ENCODE measurements around the gene POLR2J3. TPM values are rescaled to one million over a fixed set of nuclear protein-coding genes. Genes with fewer than 3 reads are reported as not detected.
"Not testable (repeated sequence)": the region's sequence is repeated elsewhere in the genome, so short reads cannot be mapped to it uniquely, and the experiment has no call there.

Gene POLR2J3
- total RNA-seq, 2 donors from 2014 or later, result 19.2 to 32.9 TPM

GRCh38 chr7:102527822-102528793, 44.3 kb downstream of the POLR2J3 start:
- H3K9me3 ChIP-seq; H3K27ac ChIP-seq; H3K36me3 ChIP-seq; H3K27me3 ChIP-seq; intact Hi-C loops (cut with DNase I); H3K9ac ChIP-seq (ENCODE audit: low read depth in 2 of 2, low read length in 2 of 2); H3K4me1 ChIP-seq; DNase-seq; H3K4me3 ChIP-seq: not testable (repeated sequence)

- DNase-seq; H3K36me3 ChIP-seq; intact Hi-C loops (cut with DNase I); H3K9me3 ChIP-seq; H3K4me1 ChIP-seq; H3K4me3 ChIP-seq; H3K9ac ChIP-seq (ENCODE audit: low read depth in 2 of 2, low read length in 2 of 2); H3K27ac ChIP-seq; H3K27me3 ChIP-seq: not testable (repeated sequence)
These were observed 45.2 kb downstream of the POLR2J3 start for GRCh38 chr7:102527182-102527581.

GRCh38 chr7:102524803-102525202, 47.6 kb downstream of the POLR2J3 start:
- H3K36me3 ChIP-seq; H3K9me3 ChIP-seq; H3K4me1 ChIP-seq; intact Hi-C loops (cut with DNase I); H3K27ac ChIP-seq; H3K4me3 ChIP-seq; H3K9ac ChIP-seq (ENCODE audit: low read depth in 2 of 2, low read length in 2 of 2); H3K27me3 ChIP-seq; DNase-seq: not testable (repeated sequence)

- H3K36me3 ChIP-seq; H3K27me3 ChIP-seq; DNase-seq; intact Hi-C loops (cut with DNase I); H3K9me3 ChIP-seq; H3K27ac ChIP-seq; H3K9ac ChIP-seq (ENCODE audit: low read depth in 2 of 2, low read length in 2 of 2); H3K4me3 ChIP-seq; H3K4me1 ChIP-seq: not testable (repeated sequence)
These were observed 51.6 kb downstream of the POLR2J3 start for GRCh38 chr7:102520797-102521196.

GRCh38 chr7:102517550-102518147, 54.7 kb downstream of the POLR2J3 start, which contains the start of gene RASA4B:
TSS of gene RASA4B (minus strand) at chr7:102517777. CDS start at chr7:102517710, 67 bp downstream.
- H3K36me3 ChIP-seq; H3K9me3 ChIP-seq; intact Hi-C loops (cut with DNase I); H3K4me1 ChIP-seq; H3K9ac ChIP-seq (ENCODE audit: low read depth in 2 of 2, low read length in 2 of 2); H3K27me3 ChIP-seq; H3K27ac ChIP-seq; DNase-seq; H3K4me3 ChIP-seq: not testable (repeated sequence)

Other genes starting within 250 kb of the POLR2J3 start
- not detected for gene SPDYE6, start 216.1 kb downstream of the POLR2J3 start, total RNA-seq
- 10 to 100 TPM; 15.1 to 19.4 TPM for gene PRKRIP1, start 176.2 kb downstream of the POLR2J3 start, total RNA-seq
- gene ORAI2, start 139.0 kb downstream of the POLR2J3 start, total RNA-seq, result 1 to 10 TPM; 3.3 to 5.5 TPM
- 10 to 100 TPM in 1 of 2 donors, 1 to 10 TPM in 1; 9.7 to 14.1 TPM for gene ALKBH4, start 107.7 kb downstream of the POLR2J3 start, total RNA-seq
- gene LRWD1, start 107.6 kb downstream of the POLR2J3 start, total RNA-seq, result 10 to 100 TPM; 11.4 to 19.6 TPM
- gene POLR2J, start 93.7 kb downstream of the POLR2J3 start, total RNA-seq, result 10 to 100 TPM; 43.0 to 49.2 TPM
- gene RASA4B, start 54.8 kb downstream of the POLR2J3 start, total RNA-seq, result 10 to 100 TPM; 13.2 to 30.0 TPM
- gene UPK3BL2, start 28.9 kb downstream of the POLR2J3 start, total RNA-seq, result 10 to 100 TPM in 1 of 2 donors, 1 to 10 TPM in 1; 9.0 to 13.7 TPM
- gene SPDYE2, start 21.4 kb downstream of the POLR2J3 start, total RNA-seq, result not detected
- gene RASA4, start 44.2 kb upstream of the POLR2J3 start, total RNA-seq, result 10 to 100 TPM; 16.7 to 31.3 TPM
- 10 to 100 TPM in 1 of 2 donors, 1 to 10 TPM in 1; 9.1 to 21.9 TPM for gene UPK3BL1, start 70.2 kb upstream of the POLR2J3 start, total RNA-seq
- gene SPDYE2B, start 77.7 kb upstream of the POLR2J3 start, total RNA-seq, result not detected
- gene POLR2J2, start 99.1 kb upstream of the POLR2J3 start, total RNA-seq, result 10 to 100 TPM in 1 of 2 donors, 1 to 10 TPM in 1; 5.9 to 12.8 TPM
- gene FAM185A, start 176.4 kb upstream of the POLR2J3 start, total RNA-seq, result 10 to 100 TPM in 1 of 2 donors, 1 to 10 TPM in 1; 8.6 to 10.5 TPM

Measured in colonic mucosa (tissue), 4 donors.